SH-SY5Y (cell line): ENCODE data around the gene XAGE5.
"Not testable (repeated sequence)": the region's sequence is repeated elsewhere in the genome, so short reads cannot be mapped to it uniquely, and the experiment has no call there.

Experiments used
- GATA2 ChIP-seq: IDR thresholded peaks from 2 replicates; pipeline ENCODE4 v1.6.1; 2011; ENCODE audit warnings: mild to moderate bottlenecking, low read depth, low read length
- GATA3 ChIP-seq: IDR thresholded peaks from 2 replicates; pipeline ENCODE4 v1.6.1; 2011; ENCODE audit warnings: low read depth, mild to moderate bottlenecking, low read length, moderate library complexity

XAGE5 gene, protein sequence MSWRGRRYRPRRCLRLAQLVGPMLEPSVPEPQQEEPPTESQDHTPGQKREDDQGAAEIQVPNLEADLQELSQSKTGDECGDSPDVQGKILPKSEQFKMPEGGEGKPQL

DNA sequence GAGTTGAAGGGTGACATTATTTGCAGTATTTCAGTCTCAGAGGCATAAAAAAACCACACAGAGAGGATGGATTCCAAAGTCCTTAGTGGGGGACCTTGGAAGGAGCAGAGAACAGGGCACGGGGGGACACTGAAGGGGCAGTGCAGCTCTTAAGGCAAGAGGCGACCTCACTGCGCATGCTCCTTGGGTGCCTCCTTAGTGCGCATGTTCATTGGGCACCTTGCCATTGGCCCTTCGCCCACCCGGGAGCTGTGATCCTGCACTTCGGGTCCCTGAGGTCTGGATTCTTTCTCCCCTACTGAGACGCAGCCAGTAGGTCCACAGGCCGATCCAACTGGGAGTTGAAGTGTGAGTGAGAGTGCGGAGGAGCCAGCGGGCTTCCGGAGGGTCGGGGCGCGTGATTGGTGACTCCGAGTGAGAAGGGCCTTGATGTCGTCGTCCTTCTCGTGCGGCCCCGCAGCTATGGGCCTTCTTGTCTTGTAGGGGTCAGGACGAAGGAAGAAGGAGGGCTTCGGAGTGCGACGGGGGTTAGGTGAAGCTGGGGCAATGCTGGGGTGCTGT, at the start of gene XAGE5:
TSS of gene XAGE5 (plus strand) at position 223 of the 561 bp plus-strand sequence. CDS start 1,280 bp downstream, outside the sequence.
- TF ChIP-seq GATA3 (no peak), GATA2 (no peak)

DNA sequence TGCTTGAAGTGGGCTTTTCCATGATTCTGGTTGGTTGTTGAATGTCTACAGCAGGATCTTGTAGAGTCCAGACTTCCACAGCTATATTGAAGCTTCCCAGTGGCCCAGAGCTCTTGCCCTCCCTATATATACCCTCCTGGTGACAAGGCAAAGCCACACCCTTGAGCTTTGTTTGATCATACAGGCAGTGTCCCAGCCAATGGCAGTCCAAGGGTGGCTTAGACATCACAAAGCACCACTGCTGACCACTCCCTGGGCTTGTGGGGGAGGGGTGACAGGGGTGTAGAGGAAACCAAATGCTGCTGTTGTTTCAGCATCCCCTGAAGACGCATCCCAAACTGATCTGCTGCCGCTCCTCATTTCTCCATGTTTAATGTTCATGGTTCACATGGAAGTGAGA, 13.8 kb upstream of the XAGE5 start, which contains the start of gene SPANXN5:
TSS of gene SPANXN5 (minus strand) at position 101 of the 400 bp plus-strand sequence. CDS start at position 22, 79 bp downstream.
- not testable (repeated sequence) for TF ChIP-seq GATA3, GATA2

DNA sequence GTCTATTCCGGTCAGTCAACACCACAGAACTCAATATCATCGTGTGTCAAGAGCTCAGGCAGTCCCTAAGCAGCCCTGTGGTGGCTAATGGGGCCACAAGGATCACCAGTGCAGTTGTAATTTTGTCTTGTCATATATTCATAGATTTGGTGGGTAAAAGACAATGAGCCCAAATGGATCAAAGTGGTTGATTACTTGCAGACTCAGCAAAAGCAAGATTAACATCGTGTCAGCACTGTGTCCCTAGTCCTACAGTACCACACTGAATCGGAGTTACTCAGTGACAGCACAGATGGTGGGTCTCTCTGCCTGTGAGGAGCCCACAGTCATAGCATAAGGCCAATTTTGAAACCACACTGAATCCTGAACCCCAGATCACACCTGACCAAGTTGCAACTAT, 8.7 kb downstream of the XAGE5 start:
- TF ChIP-seq GATA3 (no peak), GATA2 (no peak)

DNA sequence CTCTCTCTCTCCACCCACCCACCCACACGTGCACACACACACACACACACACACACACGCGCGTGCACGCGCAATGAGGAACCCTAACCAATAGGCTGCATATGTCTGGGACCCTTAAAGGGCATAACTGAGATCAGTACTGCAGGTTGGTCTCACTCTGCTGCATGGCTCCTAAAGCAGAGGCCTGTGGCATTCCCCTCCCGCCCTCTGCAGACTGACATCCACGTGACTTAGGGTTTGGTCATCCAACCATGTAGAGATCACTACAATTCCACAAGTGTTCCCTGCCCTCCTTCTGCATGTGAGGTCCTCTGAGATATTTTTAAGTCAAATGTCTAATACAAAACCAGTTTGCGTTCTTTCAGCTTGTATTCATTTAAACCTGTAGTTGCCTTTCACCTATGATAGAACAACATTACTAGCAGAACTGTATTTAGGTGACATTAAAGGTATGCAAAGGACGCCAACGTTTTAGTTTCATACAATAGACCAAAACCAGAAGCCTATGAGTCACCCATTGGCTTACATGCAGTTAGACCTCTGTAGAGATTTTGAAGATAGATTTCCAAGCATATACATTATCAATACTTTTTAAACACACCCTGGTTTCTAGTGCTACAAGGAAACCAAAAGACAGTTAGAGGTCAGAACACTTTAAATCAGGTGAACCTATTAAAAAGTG, 10.1 kb downstream of the XAGE5 start:
- TF ChIP-seq GATA3 (no peak), GATA2 (no peak)

DNA sequence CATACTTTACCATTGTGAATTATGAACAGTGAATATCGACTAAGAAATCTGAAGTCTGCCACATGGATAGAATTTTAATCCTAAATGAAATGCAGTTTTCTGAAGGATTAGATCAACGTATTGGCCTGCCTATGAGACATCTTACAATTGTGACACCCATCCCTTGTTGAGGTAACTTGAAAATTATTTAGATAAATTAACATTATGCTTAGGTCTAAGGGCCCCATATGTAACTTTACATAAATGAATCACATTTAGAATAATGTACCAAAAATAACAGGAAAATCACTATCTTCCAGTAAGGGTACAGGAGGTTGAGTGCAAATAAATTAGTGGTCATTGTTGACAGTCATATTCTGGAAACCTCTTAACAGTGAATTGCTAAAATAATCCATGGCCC, 13.5 kb downstream of the XAGE5 start:
- TF ChIP-seq GATA2: no peak
- TF ChIP-seq GATA3: no peak

DNA sequence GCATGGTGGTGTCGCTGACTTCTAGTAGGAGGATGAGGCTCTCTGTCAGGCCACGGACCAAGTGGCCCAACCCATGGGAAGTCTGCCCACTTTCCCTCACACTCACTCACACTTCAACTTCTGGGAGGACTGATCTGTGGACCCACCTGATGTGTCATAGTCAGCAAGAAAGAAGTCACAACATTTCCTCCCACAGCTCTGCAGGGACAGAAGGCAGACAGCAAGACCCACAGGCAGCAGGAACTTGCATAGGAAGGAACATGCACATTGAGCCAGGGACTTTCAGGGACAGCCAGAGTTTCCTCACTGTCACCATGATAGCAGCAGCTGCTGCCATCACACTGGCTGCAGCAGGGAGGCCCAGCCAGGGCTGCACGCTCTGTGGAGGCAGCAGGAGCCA, 19.5 kb downstream of the XAGE5 start:
- TF ChIP-seq GATA3: no peak
- TF ChIP-seq GATA2: no peak

DNA sequence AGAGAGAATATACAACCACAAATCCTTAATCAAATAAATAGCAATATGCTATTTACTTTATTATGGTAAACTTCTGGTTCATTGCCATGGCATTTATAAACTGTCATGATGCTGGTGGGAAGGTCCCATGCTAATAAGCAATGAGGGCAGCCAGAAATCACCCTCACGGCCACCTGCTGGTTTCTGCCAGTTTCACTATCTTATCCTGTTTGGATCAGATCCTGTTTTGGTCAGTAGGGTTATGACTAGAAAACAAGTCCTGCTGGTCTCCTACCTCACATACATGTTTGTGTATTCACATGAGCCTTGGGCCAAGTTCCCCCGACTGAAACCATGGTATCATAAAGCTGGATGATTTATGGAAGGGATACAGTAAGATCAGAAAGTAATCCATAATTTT, 28.1 kb downstream of the XAGE5 start:
- TF ChIP-seq GATA2 (no peak), GATA3 (no peak)

DNA sequence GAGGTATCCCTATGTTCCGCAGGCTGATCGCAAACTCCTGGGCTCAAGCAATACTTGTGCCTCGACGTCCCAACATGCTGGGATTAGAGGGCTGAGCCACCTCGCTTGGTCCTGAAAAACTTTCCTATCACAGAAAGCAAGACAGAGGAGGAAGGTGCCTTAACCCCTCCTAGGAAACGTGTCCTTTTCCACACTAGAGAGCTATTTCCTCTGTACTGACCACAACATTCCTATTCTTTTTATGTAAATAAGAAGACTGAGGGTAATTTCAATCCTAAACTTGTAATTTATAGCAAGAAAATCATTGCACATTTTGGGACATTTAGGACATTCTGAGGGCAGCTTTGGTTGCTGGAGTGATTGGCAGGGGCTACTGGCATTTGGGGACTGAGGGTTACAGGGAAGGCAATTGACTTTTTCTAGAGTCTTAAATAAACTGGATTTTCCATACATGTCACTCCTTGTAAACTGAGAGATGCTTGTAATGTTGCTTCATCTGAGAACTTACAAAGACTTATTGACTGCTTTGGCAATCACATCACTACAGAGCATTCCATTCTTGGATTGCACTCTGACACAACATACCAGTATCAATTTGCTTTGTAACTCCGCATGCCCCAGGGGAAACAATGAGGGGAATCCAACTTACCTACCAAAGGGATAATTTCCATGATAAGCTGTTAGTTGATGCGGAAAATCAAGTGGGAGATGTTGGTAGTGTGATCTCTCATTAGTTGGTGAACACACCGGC, 41.2 kb downstream of the XAGE5 start:
- TF ChIP-seq GATA3: no peak
- TF ChIP-seq GATA2: no peak

DNA sequence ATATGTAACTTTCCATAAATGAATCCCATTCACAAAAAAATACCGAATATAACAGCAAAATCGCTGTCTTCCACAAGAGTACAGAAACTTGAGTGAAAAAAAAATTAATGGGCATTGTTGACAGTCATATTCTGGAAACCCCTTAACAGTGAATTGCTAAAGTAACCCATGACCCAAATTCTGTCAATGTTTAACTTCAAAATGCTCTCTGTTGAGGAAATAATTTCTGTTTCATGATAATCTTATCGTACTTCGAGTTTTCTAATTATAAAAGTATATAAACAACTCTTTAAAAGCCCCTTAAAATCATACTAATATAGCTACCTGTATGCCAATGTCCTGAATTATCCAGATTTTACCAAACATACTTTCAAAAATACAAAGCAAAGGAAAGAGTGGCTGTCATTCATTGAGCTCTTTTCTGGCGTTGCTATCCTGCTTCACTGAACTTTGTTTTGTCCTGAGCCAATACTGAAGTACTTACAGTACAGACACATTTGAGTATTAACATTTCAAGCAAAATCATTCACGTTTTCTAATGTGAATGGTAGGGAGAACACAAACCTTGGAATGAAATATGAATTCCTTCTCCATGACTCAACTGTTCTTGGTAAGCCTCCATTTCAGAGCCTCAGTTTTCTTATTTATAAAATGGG, 54.4 kb downstream of the XAGE5 start:
- TF ChIP-seq GATA2 (no peak), GATA3 (no peak)
